Testis (tissue), 3 donors: ENCODE measurements around the gene PSMD7. TPM values are rescaled to one million over a fixed set of nuclear protein-coding genes. Genes with fewer than 3 reads are reported as not detected.

ENCODE experiments used
- DNase-seq: peaks from one replicate; pipeline ENCODE4 v3.0.0-alpha.2; 2019
- H3K27ac ChIP-seq, 2 donors: fragments of 200-600 bp; sonication (generic); one replicate each; pipeline ENCODE4 v1.5.1; 2019
- H3K27me3 ChIP-seq: fragments of 200-600 bp; sonication (generic); one replicate; pipeline ENCODE4 v1.5.1; 2019
- H3K36me3 ChIP-seq: fragments of 200-600 bp; sonication (generic); one replicate; pipeline ENCODE4 v1.5.1; 2017; ENCODE audit warnings: low read depth; ENCODE audit errors: missing control alignments
- H3K4me1 ChIP-seq: fragments of 200-600 bp; sonication (generic); one replicate; pipeline ENCODE4 v1.5.1; 2019
- H3K4me3 ChIP-seq, 2 donors: fragments of 200-600 bp; sonication (generic); one replicate each; pipeline ENCODE4 v1.5.1; 2017 to 2019
- H3K9me3 ChIP-seq: fragments of 200-600 bp; sonication (generic); one replicate; pipeline ENCODE4 v1.5.1; 2017
- POLR2A ChIP-seq: fragments of 450-650 bp; IDR thresholded peaks from one replicate; pipeline ENCODE4 v1.6.1; 2017; ENCODE audit warnings: antibody characterized with exemption, mild to moderate bottlenecking, moderate library complexity
- whole genome bisulfite sequencing, 2 donors: methylation state at CpG; one replicate each; pipeline ENCODE4 v1.1.5; 2018; 5-methylcytosine and 5-hydroxymethylcytosine counted together
- intact Hi-C: fragments of 100-400 bp; cut with DNase I; formaldehyde crosslinking; loops from one replicate; pipeline ENCODE4 v1.15.1; 2023; ENCODE audit warnings: low total_unique reads
- polyA plus RNA-seq: library from polyadenylated mRNA; stranded (reverse); fragments of 350-450 nt; fragmentation: Illumina TruSeq; extraction: RNeasy Lipid Tissue Mini Kit (QIAGEN cat#74804); gene quantifications from one replicate; pipeline ENCODE4 v1.2.3, GENCODE V29; 2014; ENCODE audit warnings: low read depth, low replicate concordance; ENCODE audit not compliant: insufficient read depth
- total RNA-seq, 2 donors: library from RNA; depleted of rRNA; stranded (reverse); fragments of >200 nt; gene quantifications; one replicate each; pipeline ENCODE4 v1.2.3, GENCODE V29; 2016
- TF ChIP-seq, protein P1 (sequence below), 3 experiments: fragments of 450-650 bp in 2 of 3; fragments of 200-600 bp in 1 of 3; sonication (generic) in 1 of 3; IDR thresholded peaks; one replicate each; pipeline ENCODE4 v1.5.1; 2016 to 2019; ENCODE audit warnings: antibody characterized with exemption in 3 of 3, mild to moderate bottlenecking in 2 of 3, moderate library complexity in 1 of 3

PSMD7 gene
- total and polyA plus RNA-seq, 3 donors from 2014 or later: 51.6 to 91.4 (median 61.4) TPM

DNA sequence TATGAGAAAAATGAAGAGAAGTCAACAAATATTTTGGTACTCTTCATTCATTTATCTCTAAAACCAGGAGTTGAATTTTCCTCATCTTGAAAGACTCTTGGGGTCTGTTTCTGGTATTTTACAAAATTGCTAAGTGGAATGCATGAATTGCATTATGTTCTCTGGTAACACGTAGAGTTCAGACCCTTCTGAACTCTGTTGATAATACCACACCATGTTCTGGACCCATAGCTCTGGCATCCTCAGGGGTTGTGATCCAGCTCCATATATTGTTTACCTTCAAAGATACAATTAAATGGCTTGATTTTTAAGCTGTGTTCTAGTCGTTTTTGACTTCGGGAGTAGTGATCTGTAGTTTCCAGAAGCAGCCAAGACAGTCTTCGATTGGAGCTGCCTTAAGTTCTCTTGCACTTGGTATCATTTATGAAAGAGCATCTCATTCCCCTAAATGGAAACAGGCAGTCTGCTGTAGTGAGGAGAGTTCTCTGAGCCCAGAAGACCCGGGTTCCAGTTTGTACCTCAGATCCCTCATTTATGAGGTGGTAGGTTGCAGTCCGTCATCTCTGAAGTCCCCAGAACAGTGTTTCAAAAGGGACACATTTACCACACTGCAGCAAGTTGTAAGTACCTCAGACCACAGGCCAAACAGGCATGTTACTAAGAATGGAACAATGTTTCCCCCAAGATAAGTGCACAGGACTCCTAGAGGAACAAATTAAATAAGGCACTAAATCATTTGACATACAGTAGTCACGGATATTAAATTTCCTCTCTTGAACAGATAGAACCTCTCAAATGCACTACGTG, 9.6 kb downstream of the PSMD7 start:
- 61 to 66% methylated on average over 7 to 8 of the region's 8 CpGs for WGBS, 2 donors
- Histone ChIP-seq H3K27ac (no peak overlapping the region), H3K36me3 (peaks cover 4% of the 10 kb centered on the region), H3K4me1 (no peaks in the 10 kb centered on the region), H3K27me3 (no peaks in the 10 kb centered on the region), H3K4me3 (no peak overlapping the region), H3K9me3 (no peaks in the 10 kb centered on the region)
- TF ChIP-seq POLR2A: no peak
- TF ChIP-seq, protein P1, sequence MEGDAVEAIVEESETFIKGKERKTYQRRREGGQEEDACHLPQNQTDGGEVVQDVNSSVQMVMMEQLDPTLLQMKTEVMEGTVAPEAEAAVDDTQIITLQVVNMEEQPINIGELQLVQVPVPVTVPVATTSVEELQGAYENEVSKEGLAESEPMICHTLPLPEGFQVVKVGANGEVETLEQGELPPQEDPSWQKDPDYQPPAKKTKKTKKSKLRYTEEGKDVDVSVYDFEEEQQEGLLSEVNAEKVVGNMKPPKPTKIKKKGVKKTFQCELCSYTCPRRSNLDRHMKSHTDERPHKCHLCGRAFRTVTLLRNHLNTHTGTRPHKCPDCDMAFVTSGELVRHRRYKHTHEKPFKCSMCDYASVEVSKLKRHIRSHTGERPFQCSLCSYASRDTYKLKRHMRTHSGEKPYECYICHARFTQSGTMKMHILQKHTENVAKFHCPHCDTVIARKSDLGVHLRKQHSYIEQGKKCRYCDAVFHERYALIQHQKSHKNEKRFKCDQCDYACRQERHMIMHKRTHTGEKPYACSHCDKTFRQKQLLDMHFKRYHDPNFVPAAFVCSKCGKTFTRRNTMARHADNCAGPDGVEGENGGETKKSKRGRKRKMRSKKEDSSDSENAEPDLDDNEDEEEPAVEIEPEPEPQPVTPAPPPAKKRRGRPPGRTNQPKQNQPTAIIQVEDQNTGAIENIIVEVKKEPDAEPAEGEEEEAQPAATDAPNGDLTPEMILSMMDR (IDR thresholded peaks at IDR 0.05): no peak
- intact Hi-C loops: no loop called here
- no peak for DNase-seq

GRCh38 chr16:74307383-74307782, 10.8 kb downstream of the PSMD7 start:
- Histone ChIP-seq H3K9me3 (no peaks in the 10 kb centered on the region), H3K36me3 (no peaks in the 10 kb centered on the region), H3K27ac (no peak overlapping the region), H3K4me1 (no peaks in the 10 kb centered on the region), H3K4me3 (no peak overlapping the region), H3K27me3 (no peaks in the 10 kb centered on the region)
- 93 to 95% methylated on average over 6 of the region's 6 CpGs for WGBS, 2 donors
- intact Hi-C loops: no loop called here
- no peak for DNase-seq
- TF ChIP-seq, protein P1 (IDR thresholded peaks at IDR 0.05): no peak

- Histone ChIP-seq H3K36me3 (no peaks in the 10 kb centered on the region), H3K27ac (no peak overlapping the region), H3K4me3 (no peak overlapping the region), H3K9me3 (no peaks in the 10 kb centered on the region), H3K27me3 (no peaks in the 10 kb centered on the region), H3K4me1 (no peaks in the 10 kb centered on the region)
- intact Hi-C loops: no loop called here
- DNase-seq: peak; percentile 46
- WGBS, 2 donors: 69 to 72% methylated on average over 15 of the region's 15 CpGs
- TF ChIP-seq, protein P1 (IDR thresholded peaks at IDR 0.05): peak; percentile 52 to 68 (median 56)
- no peak for TF ChIP-seq POLR2A
Observed at GRCh38 chr16:74309789-74310781, 13.5 kb downstream of the PSMD7 start.

GRCh38 chr16:74315059-74315458, 18.4 kb downstream of the PSMD7 start:
- no peak for TF ChIP-seq POLR2A
- TF ChIP-seq, protein P1 (IDR thresholded peaks at IDR 0.05): no peak
- Histone ChIP-seq H3K9me3 (no peaks in the 10 kb centered on the region), H3K27me3 (no peaks in the 10 kb centered on the region), H3K4me1 (no peaks in the 10 kb centered on the region), H3K36me3 (no peaks in the 10 kb centered on the region), H3K27ac (no peak overlapping the region), H3K4me3 (no peak overlapping the region)
- intact Hi-C loops: no loop called here
- DNase-seq: no peak
- 90 to 92% methylated on average over 7 of the region's 7 CpGs for WGBS, 2 donors
